ENCODE results near the gene RRAGC. TPM values are rescaled to one million over a fixed set of nuclear protein-coding genes. Genes with fewer than 3 reads are reported as not detected.

RRAGC gene
- total and polyA plus RNA-seq, 2 donors (not counting 1 experiment from before 2014, with no cell fraction given) = 27.4 to 53.4 TPM

DNA sequence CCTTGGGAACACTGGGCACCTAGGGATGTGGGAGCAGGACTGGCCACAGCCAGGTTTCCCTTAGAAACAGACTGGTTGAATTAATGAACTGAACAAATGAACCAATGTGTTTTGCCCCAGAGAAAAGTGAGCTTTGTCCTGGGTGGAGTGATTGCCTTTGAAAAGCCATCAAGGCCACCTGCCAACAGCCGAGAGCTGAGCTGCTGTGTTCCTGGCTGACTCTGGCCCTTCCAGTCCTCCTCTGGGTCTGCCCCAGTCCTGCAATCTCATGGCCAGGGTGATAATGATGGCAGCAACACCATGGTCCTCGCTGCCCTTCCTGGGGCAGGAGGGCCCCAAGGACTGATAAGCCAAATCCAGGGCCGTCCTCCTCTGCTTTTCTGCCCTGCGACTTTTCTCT lies 40.0 kb upstream of the RRAGC start:
- Histone ChIP-seq H3K9me3 (ENCODE audit: control insufficient read depth, insufficient read depth, low read depth, low read length) (no peaks in the 10 kb centered on the region), H3K4me1 (ENCODE audit: control insufficient read depth, extremely low read depth, insufficient read depth, low read length) (no peaks in the 10 kb centered on the region), H4K20me1 (ENCODE audit: control insufficient read depth, extremely low read depth, insufficient read depth, low read length) (no peaks in the 10 kb centered on the region), H3K4me2 (ENCODE audit: extremely low read depth, insufficient read depth, low read length) (no peak overlapping the region), H3K4me3 (replicated peaks in 1 of 4; ENCODE audit: control extremely low read depth in 1 of 4, insufficient read depth in 1 of 4, low read depth in 3 of 4, low read length in 4 of 4) (no peak overlapping the region), H2AFZ (ENCODE audit: low read length) (no peak overlapping the region), H3K79me2 (ENCODE audit: control insufficient read depth, insufficient read depth, low read length) (no peaks in the 10 kb centered on the region), H3K27ac (ENCODE audit: insufficient read depth, low read length) (no peak overlapping the region), H3K9ac (ENCODE audit: insufficient read depth, low read length) (no peak overlapping the region), H3K36me3 (ENCODE audit: control insufficient read depth, insufficient read depth, low read length) (no peaks in the 10 kb centered on the region), H3K27me3 (ENCODE audit: control insufficient read depth, insufficient read depth, low read length) (no peaks in the 10 kb centered on the region)
- no peak for DNase-seq (ENCODE audit: low read depth in 2 of 2)
- TF ChIP-seq, protein P1, sequence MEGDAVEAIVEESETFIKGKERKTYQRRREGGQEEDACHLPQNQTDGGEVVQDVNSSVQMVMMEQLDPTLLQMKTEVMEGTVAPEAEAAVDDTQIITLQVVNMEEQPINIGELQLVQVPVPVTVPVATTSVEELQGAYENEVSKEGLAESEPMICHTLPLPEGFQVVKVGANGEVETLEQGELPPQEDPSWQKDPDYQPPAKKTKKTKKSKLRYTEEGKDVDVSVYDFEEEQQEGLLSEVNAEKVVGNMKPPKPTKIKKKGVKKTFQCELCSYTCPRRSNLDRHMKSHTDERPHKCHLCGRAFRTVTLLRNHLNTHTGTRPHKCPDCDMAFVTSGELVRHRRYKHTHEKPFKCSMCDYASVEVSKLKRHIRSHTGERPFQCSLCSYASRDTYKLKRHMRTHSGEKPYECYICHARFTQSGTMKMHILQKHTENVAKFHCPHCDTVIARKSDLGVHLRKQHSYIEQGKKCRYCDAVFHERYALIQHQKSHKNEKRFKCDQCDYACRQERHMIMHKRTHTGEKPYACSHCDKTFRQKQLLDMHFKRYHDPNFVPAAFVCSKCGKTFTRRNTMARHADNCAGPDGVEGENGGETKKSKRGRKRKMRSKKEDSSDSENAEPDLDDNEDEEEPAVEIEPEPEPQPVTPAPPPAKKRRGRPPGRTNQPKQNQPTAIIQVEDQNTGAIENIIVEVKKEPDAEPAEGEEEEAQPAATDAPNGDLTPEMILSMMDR (conservative IDR thresholded peaks at IDR 0.05 in 1 of 2, IDR thresholded peaks at IDR 0.05 in 1 of 2; ENCODE audit: low read depth in 1 of 2, low read length in 2 of 2) = no peak
- TF ChIP-seq EZH2 (IDR thresholded peaks at IDR 0.05; ENCODE audit: low read length, missing control alignments) = no peak

DNA sequence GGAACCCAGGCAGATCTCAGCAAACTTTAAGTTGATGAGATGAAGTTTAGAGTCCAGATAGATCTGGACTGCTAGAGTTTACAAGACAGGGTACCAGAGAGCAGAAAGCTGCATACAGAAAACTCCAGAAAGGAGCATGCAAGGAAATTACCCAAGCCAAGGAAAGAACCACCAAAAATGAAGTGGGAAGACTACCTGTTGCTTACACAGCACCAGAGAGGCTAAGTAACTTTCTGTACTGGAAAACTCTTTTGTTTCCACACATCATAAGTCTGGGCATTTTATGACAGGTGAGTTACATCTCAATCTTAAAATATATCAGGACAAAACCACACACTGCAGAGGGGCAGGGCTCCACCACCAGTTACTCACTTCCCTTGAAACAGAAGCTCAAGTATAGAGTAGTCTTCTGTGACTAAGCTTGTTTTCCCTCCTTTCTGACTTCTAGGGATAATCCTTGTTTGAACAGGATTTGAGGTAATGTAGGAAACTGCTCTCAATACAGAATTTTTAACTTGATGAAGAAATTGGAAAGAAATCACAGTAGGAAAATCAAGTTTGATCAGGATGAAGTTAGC lies 39.2 kb upstream of the RRAGC start:
- Histone ChIP-seq H3K79me2 (ENCODE audit: control insufficient read depth, insufficient read depth, low read length) (no peaks in the 10 kb centered on the region), H3K27ac (ENCODE audit: insufficient read depth, low read length) (no peak overlapping the region), H3K27me3 (ENCODE audit: control insufficient read depth, insufficient read depth, low read length) (no peaks in the 10 kb centered on the region), H3K9me3 (ENCODE audit: control insufficient read depth, insufficient read depth, low read depth, low read length) (no peaks in the 10 kb centered on the region), H3K4me3 (replicated peaks in 1 of 4; ENCODE audit: control extremely low read depth in 1 of 4, insufficient read depth in 1 of 4, low read depth in 3 of 4, low read length in 4 of 4) (no peak overlapping the region), H3K36me3 (ENCODE audit: control insufficient read depth, insufficient read depth, low read length) (no peaks in the 10 kb centered on the region), H3K9ac (ENCODE audit: insufficient read depth, low read length) (no peak overlapping the region), H4K20me1 (ENCODE audit: control insufficient read depth, extremely low read depth, insufficient read depth, low read length) (no peaks in the 10 kb centered on the region), H3K4me2 (ENCODE audit: extremely low read depth, insufficient read depth, low read length) (no peak overlapping the region), H3K4me1 (ENCODE audit: control insufficient read depth, extremely low read depth, insufficient read depth, low read length) (no peaks in the 10 kb centered on the region), H2AFZ (ENCODE audit: low read length) (no peak overlapping the region)
- DNase-seq (ENCODE audit: low read depth in 2 of 2) = peak in 1 of 2 donors; percentile 29
- TF ChIP-seq, protein P1 (conservative IDR thresholded peaks at IDR 0.05 in 1 of 2, IDR thresholded peaks at IDR 0.05 in 1 of 2; ENCODE audit: low read depth in 1 of 2, low read length in 2 of 2) = no peak

DNA sequence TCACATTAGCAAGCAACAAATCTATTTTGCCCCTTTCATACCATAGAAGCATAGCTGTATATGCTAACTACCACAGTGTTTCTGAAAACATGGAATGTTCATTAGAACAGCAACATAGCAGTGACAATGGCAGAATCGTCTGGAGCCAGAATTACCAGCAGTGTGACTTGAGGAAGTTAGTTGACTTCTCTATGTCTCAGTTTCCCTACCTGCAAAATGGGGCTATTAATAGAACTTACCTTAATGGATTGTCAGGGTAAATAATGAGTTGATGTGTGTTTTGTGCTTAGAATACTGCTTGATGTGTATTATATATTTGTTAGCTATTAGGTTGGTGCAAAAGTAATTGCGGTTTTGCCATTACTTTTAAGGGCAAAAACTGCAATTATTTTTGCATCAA lies 36.6 kb upstream of the RRAGC start:
- no peak overlapping the region for H3K4me2 ChIP-seq (ENCODE audit: extremely low read depth, insufficient read depth, low read length)
- no peak overlapping the region for H3K9ac ChIP-seq (ENCODE audit: insufficient read depth, low read length)
- H3K27me3 ChIP-seq (ENCODE audit: control insufficient read depth, insufficient read depth, low read length) = no peaks in the 10 kb centered on the region
- no peak overlapping the region for H3K4me3 ChIP-seq (replicated peaks in 1 of 4; ENCODE audit: control extremely low read depth in 1 of 4, insufficient read depth in 1 of 4, low read depth in 3 of 4, low read length in 4 of 4)
- H4K20me1 ChIP-seq (ENCODE audit: control insufficient read depth, extremely low read depth, insufficient read depth, low read length) = no peaks in the 10 kb centered on the region
- no peaks in the 10 kb centered on the region for H3K79me2 ChIP-seq (ENCODE audit: control insufficient read depth, insufficient read depth, low read length)
- DNase-seq (ENCODE audit: low read depth in 2 of 2) = no peak
- H3K4me1 ChIP-seq (ENCODE audit: control insufficient read depth, extremely low read depth, insufficient read depth, low read length) = no peaks in the 10 kb centered on the region
- TF ChIP-seq, protein P1 (conservative IDR thresholded peaks at IDR 0.05 in 1 of 2, IDR thresholded peaks at IDR 0.05 in 1 of 2; ENCODE audit: low read depth in 1 of 2, low read length in 2 of 2) = no peak
- TF ChIP-seq EZH2 (IDR thresholded peaks at IDR 0.05; ENCODE audit: low read length, missing control alignments) = no peak
- H3K36me3 ChIP-seq (ENCODE audit: control insufficient read depth, insufficient read depth, low read length) = no peaks in the 10 kb centered on the region
- H2AFZ ChIP-seq (ENCODE audit: low read length) = no peak overlapping the region
- H3K27ac ChIP-seq (ENCODE audit: insufficient read depth, low read length) = no peak overlapping the region
- no peaks in the 10 kb centered on the region for H3K9me3 ChIP-seq (ENCODE audit: control insufficient read depth, insufficient read depth, low read depth, low read length)
